ENCODE measurements around the gene RAB4B.

DNA sequence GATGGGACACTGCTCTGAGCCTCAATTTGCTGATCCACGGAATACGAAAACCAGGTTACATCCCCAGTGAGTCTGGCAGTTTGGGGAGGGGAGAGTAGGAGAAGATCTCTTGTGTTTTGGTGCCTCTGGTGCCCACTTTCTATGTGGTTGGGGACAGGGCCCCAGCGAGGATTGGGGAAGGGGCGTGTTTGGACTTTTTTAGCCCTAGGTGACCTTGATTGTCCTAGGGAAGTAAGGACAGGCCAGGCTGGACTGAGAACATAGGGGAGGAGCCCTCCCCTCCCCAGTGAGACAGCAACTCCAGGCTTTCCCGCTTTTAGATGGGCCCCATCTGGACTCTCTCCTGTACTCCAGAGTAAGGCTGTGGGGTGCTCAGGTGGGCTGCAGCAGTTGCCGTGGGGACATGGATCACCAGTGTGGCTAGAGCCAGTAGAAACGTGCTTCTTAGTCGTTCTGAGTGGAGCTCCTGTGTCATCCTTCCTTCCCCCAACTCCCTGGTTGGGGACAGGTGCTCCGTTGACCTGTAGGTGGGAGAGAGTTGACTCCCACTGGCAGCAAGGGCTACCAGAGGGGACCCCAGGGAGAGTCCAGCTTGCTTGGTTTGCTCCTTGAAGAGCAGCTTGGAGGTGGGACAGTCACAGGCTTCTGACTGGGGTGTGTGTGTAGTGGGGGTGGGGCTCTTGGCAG, 25.3 kb downstream of the RAB4B start:
- TF ChIP-seq CTCF (IDR thresholded peaks at IDR 0.05) = no peak
- TF ChIP-seq SMAD4 (CRISPR knock-in tag; IDR thresholded peaks at IDR 0.05) = no peak
- no peak for TF ChIP-seq MAX (CRISPR knock-in tag; IDR thresholded peaks at IDR 0.05)
- TF ChIP-seq GABPB1 (CRISPR knock-in tag; IDR thresholded peaks at IDR 0.05) = no peak
- no peak for TF ChIP-seq ATF1 (CRISPR knock-in tag; IDR thresholded peaks at IDR 0.05)
- TF ChIP-seq JUN (CRISPR knock-in tag; IDR thresholded peaks at IDR 0.05) = no peak
- TF ChIP-seq TEAD4 (CRISPR knock-in tag; IDR thresholded peaks at IDR 0.05) = no peak
- TF ChIP-seq HMGA2 (CRISPR knock-in tag; IDR thresholded peaks at IDR 0.05) = no peak
